NCI-H69 (cell line): ENCODE measurements around the gene NMRK1.
A peak's percentile ranks its signal among the peaks of the same experiment; 100 is the strongest.

Source experiments
- DNase-seq: peaks from one replicate; lab custom pipeline; 2025; lab: John Stamatoyannopoulos, UW

Gene NMRK1

GRCh38 chr9:75087824-75088645, at the start of gene NMRK1, which contains the start of gene OSTF1:
TSS of gene NMRK1 (minus strand) at chr9:75088155. CDS start at chr9:75083115, 5,040 bp downstream.
TSS of gene OSTF1 (plus strand) at chr9:75088514. CDS start at chr9:75088693, 179 bp downstream.
- DNase-seq = peak; percentile 99

DNA sequence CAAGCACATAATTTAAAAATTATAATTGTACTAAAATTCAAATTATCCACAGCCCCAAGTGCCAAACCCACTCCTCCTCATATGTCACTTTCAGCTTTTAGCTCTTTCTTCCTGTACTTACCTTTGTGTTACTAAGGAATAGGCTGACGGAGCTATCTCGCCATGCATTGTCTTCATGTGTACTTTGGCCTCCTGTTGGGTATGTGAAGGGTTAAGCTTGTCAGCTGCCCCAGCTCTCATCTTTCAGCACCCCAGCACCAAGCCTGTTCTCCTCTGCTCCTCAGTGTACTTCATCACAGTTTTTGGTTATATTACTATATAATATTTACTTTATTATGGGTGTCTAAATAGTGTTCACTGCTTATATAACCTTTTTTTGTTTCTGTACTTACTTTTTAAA, 46.5 kb upstream of the NMRK1 start:
- DNase-seq = no peak

GRCh38 chr9:75133396-75133795, 45.4 kb upstream of the NMRK1 start:
- no peak for DNase-seq

GRCh38 chr9:75132244-75132643, 44.3 kb upstream of the NMRK1 start:
- DNase-seq = no peak

GRCh38 chr9:75131700-75132099, 43.7 kb upstream of the NMRK1 start:
- no peak for DNase-seq

DNA sequence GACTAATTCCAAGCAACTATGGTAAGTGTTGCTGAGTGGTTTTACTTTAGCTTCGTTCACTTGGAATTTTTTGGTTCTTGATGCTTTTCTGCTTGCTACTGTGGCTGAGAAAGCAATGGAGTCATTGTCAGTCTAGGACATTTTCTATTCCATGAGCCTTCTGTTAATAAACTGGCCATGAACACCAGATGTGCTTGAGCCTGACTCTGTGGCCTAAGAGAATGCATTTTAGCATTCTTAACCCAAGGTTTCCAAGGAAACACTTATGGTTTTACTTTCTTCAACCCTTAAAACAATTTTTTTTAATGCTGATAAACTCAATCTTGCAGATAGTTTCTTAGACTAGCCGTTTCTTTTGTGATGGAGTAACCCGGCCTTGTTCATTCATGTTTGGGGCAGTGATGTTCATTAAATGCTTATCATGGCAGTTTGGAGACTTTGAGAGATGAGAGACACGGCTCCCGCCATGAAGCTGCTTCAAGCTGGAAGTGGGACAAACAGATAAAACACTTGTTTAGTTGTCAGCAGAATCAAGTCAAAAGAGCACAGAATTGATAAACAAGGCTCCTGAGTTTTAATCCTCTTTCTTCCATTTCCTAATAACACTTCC, 42.8 kb upstream of the NMRK1 start:
- DNase-seq = no peak

GRCh38 chr9:75130172-75130571, 42.2 kb upstream of the NMRK1 start:
- no peak for DNase-seq

DNA sequence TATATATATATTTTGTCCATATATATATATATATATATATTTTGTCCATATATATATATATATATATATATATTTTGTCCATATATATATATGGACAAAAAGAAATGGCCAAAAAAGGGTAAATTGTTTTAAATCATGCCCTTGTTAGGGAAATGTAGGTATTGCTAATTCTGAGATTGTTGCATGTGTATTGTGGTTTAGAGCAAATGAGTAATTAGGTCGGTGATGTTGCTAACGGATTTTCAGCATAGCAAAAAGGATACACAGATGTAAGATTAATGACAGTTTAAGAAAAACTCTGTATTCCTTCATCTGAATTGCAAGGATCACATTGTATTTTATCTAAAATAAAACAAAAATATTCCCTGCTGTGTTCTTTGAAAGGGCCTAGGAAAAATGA, 40.6 kb upstream of the NMRK1 start:
- DNase-seq = no peak

- DNase-seq = no peak
Measured at GRCh38 chr9:75123696-75124095, 35.7 kb upstream of the NMRK1 start.

- no peak for DNase-seq
Measured at GRCh38 chr9:75121914-75122558, 34.1 kb upstream of the NMRK1 start.

DNA sequence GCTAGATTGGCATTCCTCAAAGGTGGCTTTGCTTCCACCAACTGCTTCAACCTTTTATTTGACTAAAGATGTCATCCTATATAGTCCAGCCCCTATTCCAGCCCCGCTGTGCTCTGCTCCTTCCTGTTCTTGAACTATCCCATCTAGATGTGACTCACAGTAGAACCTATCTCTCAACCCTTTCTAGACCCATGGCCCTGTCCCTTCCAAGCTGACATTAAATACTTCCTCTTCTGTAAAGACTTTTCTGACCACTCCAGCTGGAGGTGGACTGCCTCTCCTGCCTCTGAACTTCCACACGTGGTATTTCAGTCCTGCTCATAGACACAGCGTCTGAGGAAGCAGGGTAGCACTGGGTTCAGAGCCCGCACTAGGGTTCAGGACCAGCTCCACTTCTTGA, 32.7 kb upstream of the NMRK1 start:
- DNase-seq = no peak

DNA sequence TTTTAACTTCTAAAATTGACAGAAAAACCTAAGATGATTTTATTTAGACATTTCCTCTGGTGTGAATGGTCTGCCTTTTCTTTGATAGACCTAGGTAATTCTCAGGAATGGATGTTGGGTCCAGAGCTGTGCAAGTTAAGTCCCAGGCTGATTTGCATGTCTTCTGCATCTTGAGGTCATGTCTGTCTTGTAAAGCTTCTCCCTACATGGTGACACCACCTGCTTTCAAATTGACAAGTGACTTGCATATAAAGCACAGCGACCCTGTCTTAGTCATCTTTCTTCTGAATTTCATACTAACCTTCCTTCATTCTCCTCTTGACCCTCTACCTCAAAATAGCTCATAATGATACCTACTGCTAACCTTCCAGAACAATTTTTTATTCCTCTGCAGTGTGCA, 29.6 kb upstream of the NMRK1 start:
- no peak for DNase-seq

- no peak for DNase-seq
Measured at GRCh38 chr9:75116306-75116705, 28.4 kb upstream of the NMRK1 start.

DNA sequence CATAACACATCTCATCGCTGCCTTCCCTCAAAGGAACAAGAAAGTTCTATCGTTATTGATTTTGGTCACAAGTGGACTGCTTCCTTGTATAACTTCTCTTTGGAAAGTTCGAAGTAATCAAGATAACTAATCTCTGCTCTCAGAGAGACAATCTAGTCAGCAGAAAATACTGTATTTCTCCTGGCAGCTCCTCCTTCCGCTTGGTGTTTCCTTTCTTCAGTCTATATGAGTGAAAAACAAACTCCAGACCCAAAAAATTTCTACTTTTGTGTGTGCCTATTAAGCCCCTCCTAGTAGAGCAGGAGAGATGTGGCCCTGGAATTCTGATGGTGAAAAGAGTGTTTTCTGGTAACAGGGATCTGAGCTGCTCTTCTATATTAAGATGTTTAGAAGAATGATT, 24.8 kb upstream of the NMRK1 start:
- no peak for DNase-seq

DNA sequence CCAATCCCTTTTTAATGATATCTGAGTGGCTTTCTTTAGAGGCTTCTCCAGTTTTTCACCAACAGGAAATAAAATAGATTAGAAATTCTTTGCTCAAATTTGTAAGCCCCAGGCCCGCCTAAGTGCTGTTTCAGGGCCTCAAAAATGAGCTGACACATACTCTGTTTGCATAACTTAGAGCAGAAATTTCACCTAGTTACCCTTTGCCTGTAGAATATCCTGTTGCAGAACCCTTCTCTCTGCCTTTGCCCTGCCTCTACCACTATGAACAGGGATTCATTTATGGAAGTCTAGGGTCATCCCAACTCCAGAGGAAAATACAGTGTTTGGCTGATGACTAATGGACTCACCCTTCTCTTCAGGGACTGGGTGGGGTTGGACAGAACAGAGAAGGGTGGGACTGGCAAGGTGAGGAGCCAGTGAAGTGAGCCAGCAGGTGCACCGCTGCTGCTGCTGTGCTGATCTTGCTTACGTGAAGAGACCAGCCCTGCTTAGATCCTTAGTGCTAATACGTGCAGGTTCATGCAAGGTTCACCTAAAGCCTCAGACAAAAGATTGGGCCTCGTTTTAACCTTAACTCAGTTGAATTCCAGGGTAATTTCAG, 23.2 kb upstream of the NMRK1 start:
- peak; percentile 54 for DNase-seq

DNA sequence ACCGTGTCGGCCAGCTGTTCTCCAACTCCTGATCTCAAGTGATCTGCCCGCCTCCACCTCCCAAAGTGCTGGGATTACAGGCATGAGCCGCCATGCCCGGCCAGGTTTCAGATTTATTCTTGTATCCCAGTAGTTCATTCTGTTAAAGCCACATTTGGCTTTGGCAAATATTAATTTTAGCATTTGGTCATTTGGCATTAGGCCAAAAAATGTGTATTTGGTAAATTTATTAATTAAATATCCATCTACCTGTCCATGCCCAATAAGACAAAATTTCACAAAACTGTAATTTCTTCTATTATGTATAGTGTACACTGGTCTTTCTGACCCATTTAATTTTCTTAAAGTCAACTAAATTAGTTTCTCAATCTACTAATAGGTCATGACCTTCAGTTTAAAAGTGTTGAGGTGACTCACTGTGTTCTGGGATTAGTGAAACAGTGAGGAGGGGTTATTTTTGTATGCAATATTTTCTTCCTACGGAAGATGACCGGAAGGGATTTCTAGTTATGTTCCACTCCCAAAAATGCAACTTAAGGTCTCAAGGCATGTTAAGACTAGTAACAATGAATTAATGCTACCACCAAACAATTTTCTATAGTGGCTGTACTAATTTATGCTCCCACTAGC, 21.4 kb upstream of the NMRK1 start:
- no peak for DNase-seq

- no peak for DNase-seq
Measured at GRCh38 chr9:75108571-75108970, 20.6 kb upstream of the NMRK1 start.

DNA sequence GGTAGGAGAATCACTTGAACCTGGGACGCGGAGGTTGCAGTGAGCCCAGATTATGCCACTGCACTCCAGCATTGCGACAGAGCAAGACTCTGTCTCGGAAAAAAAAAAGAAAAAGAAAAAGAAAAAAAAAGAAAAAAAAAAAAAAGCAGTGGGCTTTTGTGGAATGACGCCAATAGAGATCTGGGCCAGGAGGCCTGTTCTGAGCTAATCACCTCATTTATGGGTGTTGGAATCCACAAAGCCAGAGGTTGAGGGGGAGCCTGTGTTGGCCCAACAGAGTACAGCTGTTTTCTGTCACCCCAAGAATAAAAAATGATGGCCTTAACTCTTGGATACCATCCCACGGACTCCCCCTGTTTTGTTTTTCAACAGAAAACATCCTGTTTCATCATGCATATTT, 18.9 kb upstream of the NMRK1 start:
- no peak for DNase-seq

DNA sequence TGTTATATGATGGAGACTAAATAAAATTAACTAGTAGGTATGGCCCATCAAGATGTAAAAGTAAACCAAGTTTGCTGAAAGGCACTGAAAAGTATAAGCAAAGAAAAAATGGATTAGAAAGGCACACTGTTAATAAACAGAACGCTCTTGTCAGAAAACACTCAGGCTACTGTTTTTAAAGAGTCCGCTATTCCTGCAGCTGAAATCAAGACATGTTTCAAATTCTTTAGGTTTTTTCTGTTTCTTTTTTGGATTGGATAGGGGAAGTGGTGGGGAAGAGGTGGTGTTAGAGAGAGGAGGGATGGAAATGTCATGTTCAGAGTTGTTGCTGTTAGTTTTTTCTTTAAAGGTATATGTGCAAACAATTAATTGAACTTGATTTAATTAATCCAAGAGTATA, 17.9 kb upstream of the NMRK1 start:
- DNase-seq = no peak

DNA sequence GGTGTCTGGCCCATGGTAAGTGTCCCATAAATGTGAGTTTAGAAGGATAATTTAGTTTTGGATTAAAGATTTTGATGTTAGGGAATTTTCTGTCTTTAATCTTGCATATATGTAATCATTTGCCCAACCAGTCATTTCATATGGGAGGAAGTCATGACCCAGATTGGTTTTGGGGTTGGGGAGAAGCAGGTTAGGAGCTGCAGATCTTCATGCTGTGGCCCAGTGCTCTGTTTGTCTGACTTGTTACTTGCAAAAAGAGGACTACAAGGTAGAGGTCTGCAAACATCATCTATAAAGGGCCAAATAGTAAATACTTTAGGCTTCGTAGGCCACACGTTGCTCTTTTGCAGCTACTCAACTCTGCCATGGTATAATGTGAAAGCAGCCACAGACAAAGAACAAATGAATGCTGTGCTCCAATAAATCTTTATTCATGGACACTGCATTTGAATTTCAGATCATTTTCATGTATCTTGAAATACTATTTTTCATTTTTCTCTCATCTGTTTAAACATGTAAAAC, 17.1 kb upstream of the NMRK1 start:
- DNase-seq = no peak

- no peak for DNase-seq
Measured at GRCh38 chr9:75104607-75105006, 16.7 kb upstream of the NMRK1 start.

DNA sequence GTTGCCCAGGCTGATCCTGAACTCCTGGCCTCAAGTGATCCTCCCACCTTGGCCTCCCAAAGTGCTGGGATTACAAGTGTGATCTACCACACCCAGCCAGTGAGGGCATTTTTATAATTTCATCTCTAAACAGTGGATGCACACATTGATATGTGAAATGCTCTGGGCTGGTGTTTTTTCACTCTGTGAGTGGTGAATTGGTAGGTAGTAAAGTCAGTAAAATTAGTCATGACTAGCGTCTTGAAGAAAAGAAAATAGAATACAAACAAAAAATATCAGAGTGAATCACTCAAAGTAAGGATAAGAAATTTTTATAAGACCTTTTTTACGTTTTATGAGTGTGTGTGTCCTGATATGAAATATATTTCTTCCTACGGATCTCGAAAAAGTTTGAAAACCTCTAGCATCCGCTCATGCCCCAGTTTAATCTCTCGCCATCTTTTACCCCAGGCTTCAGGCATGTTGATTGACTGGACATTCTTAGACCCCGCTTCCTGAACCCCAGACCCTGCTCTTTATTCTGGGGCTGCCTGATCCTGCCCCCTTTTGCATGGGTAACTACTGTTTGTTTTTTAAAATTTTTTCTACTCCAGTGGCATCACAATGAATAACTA, 14.3 kb upstream of the NMRK1 start:
- DNase-seq = no peak
